Measurements from ENCODE around the gene FMNL2.

DNA sequence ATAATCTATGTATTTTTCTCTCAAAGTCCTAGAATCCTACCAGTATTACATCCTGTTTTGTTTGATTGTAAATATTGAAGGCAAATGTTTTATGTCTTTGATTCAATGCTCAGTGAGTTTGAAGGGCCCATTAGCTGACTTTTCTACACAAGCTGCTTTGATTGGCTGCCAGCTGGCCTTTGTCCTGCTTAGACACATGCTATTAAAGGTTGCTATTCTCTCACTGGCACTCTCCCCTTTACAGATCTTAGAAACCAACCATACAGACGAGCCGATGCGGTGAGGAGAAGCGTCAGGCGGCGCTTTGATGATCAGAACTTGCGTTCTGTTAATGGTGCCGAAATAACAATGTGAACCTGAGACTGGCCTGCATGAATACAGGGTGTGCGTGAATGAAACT, 312.6 kb downstream of the FMNL2 start:
- TF ChIP-seq SP1 (IDR thresholded peaks at IDR 0.05) (no peak), BHLHE40 (IDR thresholded peaks at IDR 0.05; ENCODE audit: borderline replicate concordance) (no peak), ARNT (IDR thresholded peaks at IDR 0.05) (no peak), TARDBP (IDR thresholded peaks at IDR 0.05) (no peak), FOXM1 (IDR thresholded peaks at IDR 0.05; ENCODE audit: borderline replicate concordance) (no peak), ELF4 (IDR thresholded peaks at IDR 0.05) (no peak)

All from HEK293T (cell line).